AG04450 (cell line): Measurements from ENCODE around the gene SIAH3. TPM values are rescaled to one million over a fixed set of nuclear protein-coding genes. Genes with fewer than 3 reads are reported as not detected.

Experiments used
- CTCF ChIA-PET: fragments of 300-600, 350-600 bp; formaldehyde crosslinking; extraction: SDS; loops from one replicate; lab custom pipeline; 2022; ENCODE audit warnings: antibody characterized with exemption, inconsistent platforms; lab: Charles Lee
- POLR2A ChIA-PET: fragments of 350-600 bp; formaldehyde crosslinking; extraction: SDS; loops from one replicate; lab custom pipeline; 2021; ENCODE audit warnings: antibody characterized with exemption, inconsistent platforms; lab: Yijun Ruan, JAX
- DNase-seq: peaks from one replicate; pipeline ENCODE4 v3.0.0-alpha.2; 2011; ENCODE audit warnings: low read depth, low spot score
- H3K27ac ChIP-seq: one replicate; pipeline ENCODE4 v1.5.1; 2012; ENCODE audit warnings: low read depth, low read length, control low read depth
- H3K27me3 ChIP-seq: one replicate; pipeline ENCODE4 v1.6.0; 2012; ENCODE audit warnings: low read length; ENCODE audit not compliant: control insufficient read depth, insufficient read depth
- H3K4me3 ChIP-seq: 2 replicates; pipeline ENCODE4 v1.5.1; 2011; ENCODE audit warnings: mild to moderate bottlenecking, low read depth, low read length, control low read depth
- H3K9me3 ChIP-seq: 2 replicates; pipeline ENCODE4 v1.5.1; 2012; ENCODE audit warnings: low read length; ENCODE audit not compliant: control insufficient read depth, insufficient read depth
- CTCF ChIP-seq: IDR thresholded peaks from 2 replicates; pipeline ENCODE4 v1.5.1; 2011; ENCODE audit warnings: low read depth, low read length, control low read depth, inconsistent platforms
- polyA plus RNA-seq: library from polyadenylated mRNA; depleted of rRNA; stranded (reverse); fragments of >200 nt; gene quantifications from 2 replicates; pipeline ENCODE4 v1.2.3, GENCODE V29; 2011

Gene SIAH3
- polyA plus RNA-seq, 1 experiment, result not detected

GRCh38 chr13:45881353-45881752, 29.8 kb upstream of the SIAH3 start:
- no peak overlapping the region for H3K4me3 ChIP-seq
- no peak for TF ChIP-seq CTCF
- H3K9me3 ChIP-seq, result no peaks in the 10 kb centered on the region
- H3K27me3 ChIP-seq, result peaks cover 5% of the 10 kb centered on the region
- no peak overlapping the region for H3K27ac ChIP-seq
- ChIA-PET POLR2A (no interaction called here), CTCF (no interaction called here)
- DNase-seq, result no peak

DNA sequence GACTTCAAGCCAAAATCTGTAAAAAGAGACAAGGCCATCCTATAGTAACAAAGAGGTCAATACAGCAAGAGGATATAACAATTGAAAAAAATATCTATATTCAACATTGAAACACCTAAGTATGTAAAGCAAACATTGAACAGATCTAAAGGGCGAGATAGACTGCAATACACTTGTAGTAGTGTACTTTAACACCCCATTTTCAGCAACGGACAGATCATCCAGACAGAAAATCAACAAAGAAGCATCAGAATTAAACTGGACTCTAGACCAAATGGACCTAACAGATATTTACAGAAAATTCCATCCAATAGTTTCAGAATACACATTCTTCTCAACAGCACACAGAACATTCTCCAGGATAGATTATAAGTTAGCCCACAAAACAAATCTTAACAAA, 28.7 kb upstream of the SIAH3 start:
- Histone ChIP-seq H3K4me3 (no peak overlapping the region), H3K27me3 (peaks cover 5% of the 10 kb centered on the region), H3K9me3 (no peaks in the 10 kb centered on the region), H3K27ac (no peak overlapping the region)
- no peak for TF ChIP-seq CTCF
- POLR2A ChIA-PET, result no interaction called here
- no peak for DNase-seq
- CTCF ChIA-PET, result no interaction called here

GRCh38 chr13:45879666-45880065, 28.1 kb upstream of the SIAH3 start:
- TF ChIP-seq CTCF, result no peak
- H3K4me3 ChIP-seq, result no peak overlapping the region
- H3K9me3 ChIP-seq, result no peaks in the 10 kb centered on the region
- H3K27ac ChIP-seq, result no peak overlapping the region
- H3K27me3 ChIP-seq, result peaks cover 5% of the 10 kb centered on the region
- DNase-seq, result no peak
- ChIA-PET CTCF (no interaction called here), POLR2A (no interaction called here)

- TF ChIP-seq CTCF, result no peak
- CTCF ChIA-PET, result no interaction called here
- H3K9me3 ChIP-seq, result no peaks in the 10 kb centered on the region
Measured at GRCh38 chr13:45878966-45879365, 27.4 kb upstream of the SIAH3 start.

GRCh38 chr13:45876781-45877180, 25.2 kb upstream of the SIAH3 start:
- H3K9me3 ChIP-seq, result no peaks in the 10 kb centered on the region
- no peak overlapping the region for H3K4me3 ChIP-seq
- DNase-seq, result no peak
- H3K27me3 ChIP-seq, result peaks cover 3% of the 10 kb centered on the region
- ChIA-PET CTCF (no interaction called here), POLR2A (no interaction called here)
- no peak for TF ChIP-seq CTCF
- H3K27ac ChIP-seq, result no peak overlapping the region

More at GRCh38 chr13:45878966-45879365, 27.4 kb upstream of the SIAH3 start:
- no peak for DNase-seq
- POLR2A ChIA-PET, result no interaction called here
- Histone ChIP-seq H3K4me3 (no peak overlapping the region), H3K27ac (no peak overlapping the region), H3K27me3 (peaks cover 5% of the 10 kb centered on the region)
